A673 (cell line): Measurements from ENCODE around the gene DSCAM. TPM values are rescaled to one million over a fixed set of nuclear protein-coding genes. Genes with fewer than 3 reads are reported as not detected.

ENCODE experiments used
- BruUV-seq: library from RNA; stranded (reverse); fragments of 400-500 nt; replicated peaks from 2 replicates; lab custom pipeline; 2021; lab: Mats Ljungman, UMichigan
- CTCF ChIA-PET: fragments of 300-600 bp; sonication (Branson Sonifier 250); formaldehyde crosslinking; loops from one replicate; lab custom pipeline; 2022; ENCODE audit warnings: antibody characterized with exemption; lab: Charles Lee
- POLR2A ChIA-PET: fragments of 300-600 bp; sonication (Branson Sonifier 250); formaldehyde crosslinking; loops from one replicate; lab custom pipeline; 2022; ENCODE audit warnings: antibody characterized with exemption; ENCODE audit not compliant: low non-redundant PET; lab: Charles Lee
- DNase-seq: peaks from one replicate; pipeline ENCODE4 v3.0.0-alpha.2; 2015; ENCODE audit warnings: low spot score
- H3K27ac ChIP-seq: fragments of 200-600 bp; sonication (generic); 2 replicates; pipeline ENCODE4 v1.5.1; 2016; ENCODE audit warnings: mixed run types, low read depth, mild to moderate bottlenecking, mixed read lengths, antibody characterized with exemption, low read length; ENCODE audit not compliant: poor library complexity, severe bottlenecking
- H3K27me3 ChIP-seq: fragments of 200-600 bp; sonication (generic); replicated peaks from 2 replicates; pipeline ENCODE4 v1.6.1; 2017; ENCODE audit warnings: mixed run types, low read depth, mild to moderate bottlenecking, mixed read lengths, antibody characterized with exemption, low read length; ENCODE audit not compliant: insufficient read depth, poor library complexity
- H3K36me3 ChIP-seq: fragments of 200-600 bp; sonication (generic); 2 replicates; pipeline ENCODE4 v1.6.1; 2016; ENCODE audit warnings: mixed run types, mild to moderate bottlenecking, mixed read lengths, antibody characterized with exemption, low read length; ENCODE audit not compliant: insufficient read depth, poor library complexity, severe bottlenecking
- H3K4me1 ChIP-seq: fragments of 200-600 bp; sonication (generic); 2 replicates; pipeline ENCODE4 v1.6.1; 2017; ENCODE audit warnings: mixed run types, mild to moderate bottlenecking, mixed read lengths, antibody characterized with exemption, low read length; ENCODE audit not compliant: insufficient read depth, poor library complexity, severe bottlenecking
- H3K4me3 ChIP-seq: fragments of 200-600 bp; sonication (generic); 2 replicates; pipeline ENCODE4 v1.5.1; 2016; ENCODE audit warnings: low read depth, mixed run types, mild to moderate bottlenecking, mixed read lengths, low read length; ENCODE audit not compliant: poor library complexity, severe bottlenecking
- H3K9me3 ChIP-seq: fragments of 200-600 bp; sonication (generic); 2 replicates; pipeline ENCODE4 v1.6.1; 2016; ENCODE audit warnings: mixed run types, low read depth, mild to moderate bottlenecking, mixed read lengths, antibody characterized with exemption, low read length; ENCODE audit not compliant: poor library complexity, severe bottlenecking
- CTCF ChIP-seq: fragments of 300-800, 200-600 bp; sonication (generic); conservative IDR thresholded peaks from 2 replicates; pipeline ENCODE4 v1.5.1; 2017; ENCODE audit warnings: low read depth, mild to moderate bottlenecking, antibody characterized with exemption, low read length, moderate library complexity, mixed read lengths
- EZH2 ChIP-seq: fragments of 200-600 bp; sonication (generic); IDR thresholded peaks from 2 replicates; pipeline ENCODE4 v1.6.1; 2017; ENCODE audit warnings: borderline replicate concordance, low read depth, mild to moderate bottlenecking, mixed read lengths, antibody characterized with exemption, low read length; ENCODE audit not compliant: poor library complexity, severe bottlenecking
- intact Hi-C: fragments of 100-400 bp; cut with micrococcal nuclease; formaldehyde crosslinking; loops from one replicate; pipeline ENCODE4 v1.10.0; 2022; ENCODE audit not compliant: unreplicated experiment
- total RNA-seq: library from RNA; stranded (reverse); gene quantifications from 2 replicates; pipeline ENCODE4 v1.2.3, GENCODE V29; 2021

The DSCAM gene
- total RNA-seq, 1 experiment from 2014 or later = not detected

DNA sequence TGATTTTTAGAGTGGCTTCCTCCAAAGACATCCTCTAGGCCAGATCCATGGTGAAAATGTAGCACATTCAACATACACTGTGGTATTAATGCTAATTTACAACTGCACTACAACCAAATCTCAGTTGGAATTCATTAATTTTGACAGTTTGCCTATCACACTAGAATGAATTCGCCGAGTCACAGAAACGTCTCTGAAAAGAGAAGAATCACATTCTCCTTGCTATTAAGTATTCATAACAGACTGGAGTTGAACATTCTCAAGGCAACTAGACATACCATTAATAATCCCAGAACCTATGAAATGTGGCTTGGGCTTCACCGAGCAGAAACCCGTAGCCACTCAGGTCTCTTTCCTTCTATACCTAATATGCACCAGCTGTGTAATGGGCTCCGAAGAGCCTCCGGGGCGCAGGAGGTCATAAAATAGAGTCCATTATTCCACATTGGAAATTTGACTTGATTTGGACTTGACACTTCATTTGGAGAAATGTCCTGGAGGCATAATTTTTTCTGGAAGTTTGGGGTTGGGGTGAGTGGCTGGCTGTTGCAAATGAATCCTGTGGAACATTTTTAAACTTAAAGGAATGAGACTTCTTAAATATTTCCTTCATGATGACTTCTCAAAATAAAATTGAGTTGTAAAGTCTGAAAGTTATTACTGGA is 117.1 kb downstream of the DSCAM start:
- intact Hi-C loops = no loop called here
- no peaks in the 10 kb centered on the region for H3K36me3 ChIP-seq
- no peaks in the 10 kb centered on the region for H3K27me3 ChIP-seq
- POLR2A ChIA-PET = no interaction called here
- no peak for DNase-seq
- no peaks in the 10 kb centered on the region for H3K4me1 ChIP-seq
- CTCF ChIA-PET = no interaction called here
- no peak overlapping the region for H3K27ac ChIP-seq
- TF ChIP-seq CTCF = no peak
- TF ChIP-seq EZH2 = no peak
- H3K4me3 ChIP-seq = no peak overlapping the region
- no TSS peak for BruUV-seq
- peaks cover 13% of the 10 kb centered on the region for H3K9me3 ChIP-seq

GRCh38 chr21:40723966-40724365 is 123.0 kb downstream of the DSCAM start:
- BruUV-seq = no TSS peak
- no peak for TF ChIP-seq CTCF
- no peak for TF ChIP-seq EZH2
- H3K4me3 ChIP-seq = no peak overlapping the region
- no peak overlapping the region for H3K27ac ChIP-seq
- ChIA-PET CTCF (no interaction called here), POLR2A (no interaction called here)
- no peaks in the 10 kb centered on the region for H3K27me3 ChIP-seq
- no peak for DNase-seq
- no peaks in the 10 kb centered on the region for H3K4me1 ChIP-seq
- peaks cover 22% of the 10 kb centered on the region for H3K9me3 ChIP-seq
- intact Hi-C loops = no loop called here
- no peaks in the 10 kb centered on the region for H3K36me3 ChIP-seq

GRCh38 chr21:40723317-40723716 is 123.6 kb downstream of the DSCAM start:
- H3K36me3 ChIP-seq = no peaks in the 10 kb centered on the region
- no peak for DNase-seq
- no peaks in the 10 kb centered on the region for H3K4me1 ChIP-seq
- ChIA-PET POLR2A (no interaction called here), CTCF (no interaction called here)
- intact Hi-C loops = no loop called here
- H3K27me3 ChIP-seq = no peaks in the 10 kb centered on the region
- TF ChIP-seq CTCF (no peak), EZH2 (no peak)
- BruUV-seq = no TSS peak
- H3K27ac ChIP-seq = no peak overlapping the region
- peaks cover 22% of the 10 kb centered on the region for H3K9me3 ChIP-seq
- no peak overlapping the region for H3K4me3 ChIP-seq
